Fibroblast of villous mesenchyme (primary cell): ENCODE data around the gene LSS. TPM values are rescaled to one million over a fixed set of nuclear protein-coding genes. Genes with fewer than 3 reads are reported as not detected.

ENCODE experiments used
- DNase-seq: peaks from one replicate; pipeline ENCODE4 v3.0.0-alpha.2; 2010; ENCODE audit warnings: low read depth
- H3K4me3 ChIP-seq: 2 replicates; pipeline ENCODE4 v1.5.1; 2011; ENCODE audit warnings: low read depth, mild to moderate bottlenecking, low read length
- CTCF ChIP-seq: IDR thresholded peaks from 2 replicates; pipeline ENCODE4 v1.5.1; 2012; ENCODE audit warnings: low read depth, mild to moderate bottlenecking, low read length; ENCODE audit not compliant: insufficient read depth
- total RNA-seq: library from RNA; depleted of rRNA; stranded (reverse); fragments of >200 nt; gene quantifications from 2 replicates; pipeline ENCODE4 v1.2.3, GENCODE V29; 2012

The LSS gene
- 139 and 182 TPM in 2 replicates for total RNA-seq

GRCh38 chr21:46228345-46229051 is at the start of gene LSS:
LSS (minus strand) TSS chr21:46228774; CDS start chr21:46228745, 29 bp downstream.
- no peak for TF ChIP-seq CTCF

GRCh38 chr21:46274797-46275390 is 46.3 kb upstream of the LSS start:
- no peak for DNase-seq
- no peak for TF ChIP-seq CTCF
- no peak overlapping the region for H3K4me3 ChIP-seq

More at GRCh38 chr21:46228345-46229051, at the start of gene LSS:
- peak within 1 kb of the TSS; percentile 85 for H3K4me3 ChIP-seq
- peak; percentile 99 for DNase-seq

DNA sequence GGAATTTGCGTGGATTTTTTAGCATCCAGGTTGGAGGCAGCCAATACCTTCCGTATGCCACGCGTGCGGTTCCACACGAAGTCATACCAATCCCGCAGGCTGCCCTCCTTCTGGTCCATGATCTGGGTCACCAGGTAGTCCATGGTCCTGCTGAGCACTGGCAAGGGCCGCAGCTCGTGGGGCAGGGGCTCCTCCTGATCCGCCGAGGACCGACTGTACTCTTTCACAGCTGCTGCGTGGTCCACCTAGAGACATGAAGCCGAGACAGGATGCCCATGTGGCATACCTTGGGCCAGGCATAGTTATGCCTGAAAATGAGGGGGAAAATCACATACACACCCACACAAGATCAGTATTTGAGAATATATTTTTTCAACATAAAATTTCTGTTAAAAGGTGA is 44.8 kb upstream of the LSS start:
- DNase-seq: no peak
- H3K4me3 ChIP-seq: no peak overlapping the region
- no peak for TF ChIP-seq CTCF

GRCh38 chr21:46269466-46269865 is 40.9 kb upstream of the LSS start:
- no peak for TF ChIP-seq CTCF

GRCh38 chr21:46268371-46268770 is 39.8 kb upstream of the LSS start:
- no peak for TF ChIP-seq CTCF
- no peak overlapping the region for H3K4me3 ChIP-seq
- no peak for DNase-seq

More at GRCh38 chr21:46269466-46269865, 40.9 kb upstream of the LSS start:
- no peak for DNase-seq
- no peak overlapping the region for H3K4me3 ChIP-seq

GRCh38 chr21:46266946-46267345 is 38.4 kb upstream of the LSS start:
- TF ChIP-seq CTCF: no peak
- no peak for DNase-seq
- H3K4me3 ChIP-seq: no peak overlapping the region
